Small intestine (tissue), 7 donors: ENCODE results near the gene EFCAB3. TPM values are rescaled to one million over a fixed set of nuclear protein-coding genes. Genes with fewer than 3 reads are reported as not detected.
"Not testable (repeated sequence)": the region's sequence is repeated elsewhere in the genome, so short reads cannot be mapped to it uniquely, and the experiment has no call there.

ENCODE experiments used
- DNase-seq, 2 donors: peaks; one replicate each; pipeline versions ENCODE4 v3.0.0 to v3.0.0-alpha.2; 2013
- FAIRE-seq: peaks from 2 replicates; lab custom pipeline; 2012; peaks lifted over from hg19 to GRCh38; lab: Jason Lieb, UNC
- H3K27ac ChIP-seq, 3 donors: one replicate each; pipeline ENCODE4 v1.5.1; 2013; ENCODE audit warnings: low read length in 2 of 3, mild to moderate bottlenecking in 2 of 3, control low read depth in 1 of 3, inconsistent platforms in 1 of 3, low read depth in 1 of 3, moderate library complexity in 1 of 3
- H3K27me3 ChIP-seq, 3 donors: one replicate each; pipeline ENCODE4 v1.6.1; 2013; ENCODE audit warnings: low read length in 3 of 3, inconsistent platforms in 1 of 3; ENCODE audit not compliant: control insufficient read depth in 3 of 3, insufficient read depth in 3 of 3
- H3K36me3 ChIP-seq, 3 donors: one replicate each; pipeline ENCODE4 v1.6.1; 2013; ENCODE audit warnings: low read length in 3 of 3, inconsistent platforms in 1 of 3, low read depth in 1 of 3, mild to moderate bottlenecking in 1 of 3, moderate library complexity in 1 of 3; ENCODE audit not compliant: control insufficient read depth in 3 of 3, insufficient read depth in 2 of 3
- H3K4me1 ChIP-seq, 3 donors: one replicate each; pipeline ENCODE4 v1.6.1; 2013; ENCODE audit warnings: low read length in 2 of 3, inconsistent platforms in 1 of 3, low read depth in 1 of 3, mild to moderate bottlenecking in 1 of 3, moderate library complexity in 1 of 3; ENCODE audit not compliant: control insufficient read depth in 3 of 3, insufficient read depth in 2 of 3
- H3K4me3 ChIP-seq, 3 donors: one replicate each; pipeline ENCODE4 v1.5.1; 2013; ENCODE audit warnings: low read length in 3 of 3, control low read depth in 1 of 3, inconsistent platforms in 1 of 3, low read depth in 1 of 3, mild to moderate bottlenecking in 1 of 3, moderate library complexity in 1 of 3
- H3K9me3 ChIP-seq, 2 donors: one replicate each; pipeline ENCODE4 v1.6.1; 2013; ENCODE audit warnings: low read depth in 1 of 2, low read length in 1 of 2; ENCODE audit not compliant: control insufficient read depth in 2 of 2, insufficient read depth in 1 of 2
- WGBS, 3 donors: extraction: QIAGEN DNeasy Blood & Tissue Kit; methylation state at CpG; one replicate each; pipeline ENCODE4 v1.1.7; 2013; 5-methylcytosine and 5-hydroxymethylcytosine counted together
- polyA plus RNA-seq, 4 donors: library from polyadenylated mRNA; stranded (reverse) in 3 of 4; unstranded in 1 of 4; fragments of 200-250 nt in 3 of 4; fragments of 120-200 nt in 1 of 4; gene quantifications; one replicate each; pipeline versions ENCODE4 v1.2.1 to v1.2.3, GENCODE V29; 2013
- donor health status: healthy with polysubstance abuse.
- donor health status: control.
- donor health status: control.
- donor health status: Bipolar disorder and iron deficiency.
- donor health status: healthy.

The EFCAB3 gene
- polyA plus RNA-seq, 4 donors = 0.04 TPM; not detected in 3

- DNase-seq (no peak), FAIRE-seq (no peak)
- H3K4me1 ChIP-seq = no peaks in the 10 kb centered on the region
- H3K27ac ChIP-seq = no peak overlapping the region
- peaks cover 0 to 2% (median 0%) of the 10 kb centered on the region in 3 donors for H3K27me3 ChIP-seq
- H3K36me3 ChIP-seq = no peaks in the 10 kb centered on the region
- 40 to 50% (median 43%) methylated on average over 2 of the region's 2 CpGs for WGBS, 3 donors
- no peak overlapping the region for H3K4me3 ChIP-seq
- H3K9me3 ChIP-seq = no peaks in the 10 kb centered on the region
These were observed 25.1 kb downstream of the EFCAB3 start for GRCh38 chr17:62405451-62405850.

DNA sequence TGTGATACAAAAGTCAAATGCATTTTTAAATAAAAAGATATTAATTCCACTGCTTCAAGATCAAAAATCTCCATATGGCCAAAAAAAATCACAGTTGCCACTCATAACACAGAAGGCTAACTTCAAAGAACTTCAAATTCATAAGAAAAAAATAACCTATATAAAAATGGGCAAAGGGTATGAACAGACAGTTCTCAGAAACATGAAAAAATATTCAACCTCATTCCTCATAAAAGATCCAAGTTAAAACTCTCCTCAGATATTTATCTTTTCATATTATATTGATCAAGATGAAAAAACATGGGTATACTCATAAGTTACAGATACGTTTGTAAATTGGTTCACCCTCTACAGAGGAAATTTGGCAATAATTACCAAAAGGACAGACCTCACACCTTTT lies 32.7 kb downstream of the EFCAB3 start:
- H3K27me3 ChIP-seq, H3K9me3 ChIP-seq, DNase-seq, H3K27ac ChIP-seq, H3K4me3 ChIP-seq, H3K4me1 ChIP-seq, FAIRE-seq, H3K36me3 ChIP-seq: not testable (repeated sequence)
- WGBS, 3 donors = 80 to 89% (median 81%) methylated on average over 1 of the region's 1 CpG

DNA sequence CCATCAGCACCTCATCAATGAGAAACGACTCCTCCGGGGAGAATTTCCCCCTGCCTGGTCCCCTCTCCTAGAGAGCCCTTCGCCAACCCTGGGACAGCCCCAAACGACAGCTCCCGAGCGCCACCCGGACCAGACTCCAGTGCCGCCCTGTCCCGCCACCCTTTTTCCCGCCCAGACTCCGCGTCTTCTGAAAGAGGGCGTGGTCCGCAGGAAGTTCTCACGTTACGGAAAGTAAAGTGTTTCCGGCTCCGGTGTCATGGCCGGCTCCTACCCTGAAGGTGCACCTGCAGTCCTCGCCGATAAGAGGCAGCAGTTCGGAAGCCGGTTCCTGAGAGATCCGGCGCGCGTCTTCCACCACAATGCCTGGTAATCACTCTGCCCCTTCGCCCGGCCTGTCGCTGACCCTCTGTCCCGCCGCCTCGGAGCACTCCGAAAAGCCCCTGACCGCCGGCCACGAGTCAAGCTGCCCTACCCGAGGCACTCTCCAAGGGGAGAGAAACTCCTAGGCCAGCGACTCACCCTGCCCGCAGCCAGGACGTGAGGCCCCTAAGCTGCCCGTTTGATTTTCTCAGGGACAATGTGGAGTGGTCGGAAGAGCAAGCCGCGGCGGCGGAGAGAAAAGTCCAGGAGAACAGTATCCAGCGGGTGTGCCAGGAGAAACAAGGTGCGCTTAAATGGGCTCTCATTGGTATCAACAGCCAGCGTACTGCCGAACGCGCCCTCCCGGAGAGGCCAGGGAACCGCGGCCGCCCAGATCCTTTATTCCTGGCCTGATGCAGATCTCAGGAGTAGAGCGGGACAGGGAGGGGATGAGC lies 43.5 kb downstream of the EFCAB3 start, which contains the start of gene METTL2A:
TSS of gene METTL2A (plus strand) at position 251 of the 815 bp plus-strand sequence. CDS start at position 257, 6 bp downstream.
- H3K4me1 ChIP-seq, H3K9me3 ChIP-seq, H3K36me3 ChIP-seq, H3K27me3 ChIP-seq, FAIRE-seq: not testable (repeated sequence)
- peak; percentile 92 for DNase-seq
- H3K27ac ChIP-seq = peak within 1 kb of the TSS; percentile 52 to 91 (median 84)
- 0 to 1% (median 0%) methylated on average over 55 to 58 of the region's 58 CpGs for WGBS, 3 donors
- peak within 1 kb of the TSS; percentile 59 to 83 (median 64) for H3K4me3 ChIP-seq

DNA sequence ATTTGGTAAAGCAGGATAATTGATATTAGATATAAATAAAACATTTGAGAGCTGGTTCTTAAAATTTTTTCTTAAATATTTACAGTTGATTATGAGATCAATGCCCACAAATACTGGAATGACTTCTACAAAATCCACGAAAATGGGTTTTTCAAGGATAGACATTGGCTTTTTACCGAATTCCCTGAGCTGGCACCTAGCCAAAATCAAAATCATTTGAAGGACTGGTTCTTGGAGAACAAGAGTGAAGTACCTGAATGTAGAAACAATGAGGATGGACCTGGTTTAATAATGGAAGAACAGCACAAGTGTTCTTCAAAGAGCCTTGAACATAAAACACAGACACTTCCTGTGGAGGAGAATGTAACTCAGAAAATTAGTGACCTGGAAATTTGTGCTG lies 45.9 kb downstream of the EFCAB3 start:
- not testable (repeated sequence) for H3K36me3 ChIP-seq, DNase-seq, FAIRE-seq, H3K9me3 ChIP-seq, H3K27me3 ChIP-seq, H3K27ac ChIP-seq, H3K4me3 ChIP-seq, H3K4me1 ChIP-seq
- WGBS, 3 donors = 33 to 75% (median 65%) methylated on average over 1 of the region's 2 CpGs

DNA sequence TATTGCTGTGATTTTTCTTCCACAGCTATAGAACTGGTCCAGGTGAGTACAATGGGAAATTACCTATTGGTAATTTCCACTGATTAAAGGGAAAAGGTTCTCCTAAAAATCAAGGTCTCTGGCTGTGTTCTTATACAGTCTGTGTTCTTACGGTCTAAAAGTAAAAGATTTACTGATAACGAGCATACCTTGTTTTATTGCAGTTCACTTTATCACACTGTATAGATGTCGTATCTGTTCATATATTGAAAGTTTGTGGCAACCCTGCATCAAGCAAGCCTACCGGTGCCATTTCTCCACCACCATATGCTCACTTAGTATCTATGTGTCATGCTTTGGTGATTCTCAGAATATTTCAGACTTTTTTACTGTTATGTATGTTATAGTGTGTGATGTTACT lies 54.9 kb downstream of the EFCAB3 start:
- not testable (repeated sequence) for H3K27me3 ChIP-seq, H3K27ac ChIP-seq, H3K4me1 ChIP-seq, H3K4me3 ChIP-seq, FAIRE-seq, H3K9me3 ChIP-seq, DNase-seq
- WGBS, 3 donors = 75 to 83% (median 83%) methylated on average over 4 of the region's 4 CpGs
- H3K36me3 ChIP-seq = peaks cover 0 to 15% (median 2%) of the 10 kb centered on the region in 3 donors

DNA sequence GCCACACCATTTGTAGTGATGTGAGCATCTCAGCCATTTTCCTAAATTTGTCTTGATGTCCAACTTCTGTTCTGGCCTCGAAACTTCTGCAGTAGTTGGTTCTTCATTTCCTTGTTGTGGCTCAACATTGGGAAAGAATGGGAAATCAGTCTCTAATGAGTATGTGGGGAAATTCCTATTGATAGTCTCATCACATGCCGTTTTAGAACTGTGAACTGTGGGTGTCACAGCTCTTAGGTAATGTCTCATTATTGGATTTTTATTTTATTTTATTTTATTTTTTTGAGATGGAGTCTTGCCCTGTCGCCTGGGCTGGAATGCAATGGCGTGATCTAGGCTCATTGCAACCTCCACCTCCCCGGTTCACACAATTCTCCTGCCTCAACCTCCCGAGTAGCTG lies 60.8 kb downstream of the EFCAB3 start:
- WGBS, 3 donors = 98 to 99% (median 99%) methylated on average over 6 of the region's 6 CpGs
- not testable (repeated sequence) for H3K9me3 ChIP-seq, H3K4me1 ChIP-seq, H3K27me3 ChIP-seq, DNase-seq, H3K4me3 ChIP-seq, FAIRE-seq, H3K27ac ChIP-seq
- peaks cover 5 to 36% (median 6%) of the 10 kb centered on the region in 3 donors for H3K36me3 ChIP-seq

DNA sequence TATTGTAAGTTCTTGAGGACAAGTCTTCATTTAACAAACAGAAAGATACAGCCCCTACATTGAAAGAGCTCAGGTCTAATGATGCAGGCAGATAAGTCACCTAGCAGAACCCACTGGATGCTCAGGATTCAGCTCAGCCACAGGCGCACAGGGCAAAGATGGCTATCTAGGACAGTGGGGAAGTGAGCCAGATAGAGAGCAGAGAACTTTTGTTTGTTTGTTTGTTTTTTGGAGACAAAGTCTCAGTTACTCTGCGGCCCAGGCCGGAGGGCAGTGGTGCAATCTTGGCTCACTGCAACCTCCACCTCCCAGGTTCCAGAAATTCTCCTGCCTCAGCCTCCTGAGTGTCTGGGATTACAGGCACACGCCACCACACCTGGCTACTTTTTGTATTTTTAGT lies 63.7 kb downstream of the EFCAB3 start:
- no peak for DNase-seq
- FAIRE-seq = no peak
- no peaks in the 10 kb centered on the region for H3K9me3 ChIP-seq
- no peaks in the 10 kb centered on the region for H3K4me1 ChIP-seq
- H3K27me3 ChIP-seq = no peaks in the 10 kb centered on the region
- peaks cover 10 to 48% (median 16%) of the 10 kb centered on the region in 3 donors for H3K36me3 ChIP-seq
- WGBS, 3 donors = 88 to 100% (median 94%) methylated on average over 4 of the region's 4 CpGs
- H3K4me3 ChIP-seq = no peak overlapping the region
- H3K27ac ChIP-seq = no peak overlapping the region

DNA sequence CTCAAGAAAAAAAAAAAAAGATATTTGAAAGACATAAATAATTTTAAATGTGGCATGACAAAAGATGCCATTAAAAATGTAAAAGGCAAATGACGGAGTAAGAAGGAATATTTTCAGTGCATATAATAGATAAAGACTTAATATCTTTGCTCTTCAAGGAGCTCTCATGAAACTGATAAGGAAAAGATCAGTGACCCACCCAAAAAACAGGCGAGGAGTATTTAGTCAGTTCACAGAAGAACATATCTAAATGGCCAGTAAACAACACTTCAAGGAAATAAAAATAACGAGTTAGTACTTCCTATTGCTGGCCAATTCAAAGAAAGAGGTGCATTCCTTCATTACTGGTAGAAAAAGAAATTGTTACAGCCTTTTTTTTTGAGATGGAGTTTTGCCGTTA lies 65.4 kb downstream of the EFCAB3 start:
- not testable (repeated sequence) for H3K4me3 ChIP-seq, FAIRE-seq, DNase-seq, H3K27me3 ChIP-seq, H3K9me3 ChIP-seq, H3K4me1 ChIP-seq, H3K27ac ChIP-seq
- WGBS, 3 donors = 85 to 92% (median 88%) methylated on average over 4 of the region's 4 CpGs
- peaks cover 10 to 44% (median 16%) of the 10 kb centered on the region in 3 donors for H3K36me3 ChIP-seq
